Astrocyte of the cerebellum (primary cell): ENCODE results near the gene RBM39.

Experiments
- DNase-seq: peaks from one replicate; pipeline ENCODE4 v3.0.0-alpha.2; 2011; ENCODE audit warnings: low read depth
- H3K4me3 ChIP-seq: 2 replicates; pipeline ENCODE4 v1.5.1; 2011; ENCODE audit warnings: mild to moderate bottlenecking, low read depth, low read length, moderate library complexity
- in situ Hi-C: cut with HindIII; loops from 2 replicates; pipeline ENCODE4 v1.10.0; 2017; ENCODE audit warnings: low sequenced_read_pairs
- TF ChIP-seq, protein P1 (sequence below): IDR thresholded peaks from 2 replicates; pipeline ENCODE4 v1.5.1; 2012; ENCODE audit warnings: low read length, low read depth, moderate library complexity, mild to moderate bottlenecking; ENCODE audit errors: missing control alignments

The RBM39 gene

DNA sequence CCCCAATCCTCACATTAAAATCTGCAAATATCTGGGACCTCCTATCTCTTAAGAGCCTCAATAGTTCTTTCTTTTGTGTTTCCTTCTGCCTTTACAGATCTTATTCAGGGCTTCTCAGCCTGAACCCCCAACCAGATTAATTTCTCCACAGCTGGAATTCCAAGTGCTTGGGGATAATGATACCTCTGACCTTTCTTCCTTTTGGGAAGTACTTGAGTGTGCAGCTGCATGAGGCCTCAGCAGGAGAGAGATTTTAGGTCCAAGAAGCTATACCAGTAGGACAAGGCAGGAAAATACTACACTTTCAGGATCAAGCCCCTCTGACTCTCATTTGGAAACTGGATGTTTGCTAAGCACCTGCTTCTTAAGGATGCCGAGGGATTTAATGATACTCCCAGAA, 32.3 kb upstream of the RBM39 start:
- TF ChIP-seq, protein P1, sequence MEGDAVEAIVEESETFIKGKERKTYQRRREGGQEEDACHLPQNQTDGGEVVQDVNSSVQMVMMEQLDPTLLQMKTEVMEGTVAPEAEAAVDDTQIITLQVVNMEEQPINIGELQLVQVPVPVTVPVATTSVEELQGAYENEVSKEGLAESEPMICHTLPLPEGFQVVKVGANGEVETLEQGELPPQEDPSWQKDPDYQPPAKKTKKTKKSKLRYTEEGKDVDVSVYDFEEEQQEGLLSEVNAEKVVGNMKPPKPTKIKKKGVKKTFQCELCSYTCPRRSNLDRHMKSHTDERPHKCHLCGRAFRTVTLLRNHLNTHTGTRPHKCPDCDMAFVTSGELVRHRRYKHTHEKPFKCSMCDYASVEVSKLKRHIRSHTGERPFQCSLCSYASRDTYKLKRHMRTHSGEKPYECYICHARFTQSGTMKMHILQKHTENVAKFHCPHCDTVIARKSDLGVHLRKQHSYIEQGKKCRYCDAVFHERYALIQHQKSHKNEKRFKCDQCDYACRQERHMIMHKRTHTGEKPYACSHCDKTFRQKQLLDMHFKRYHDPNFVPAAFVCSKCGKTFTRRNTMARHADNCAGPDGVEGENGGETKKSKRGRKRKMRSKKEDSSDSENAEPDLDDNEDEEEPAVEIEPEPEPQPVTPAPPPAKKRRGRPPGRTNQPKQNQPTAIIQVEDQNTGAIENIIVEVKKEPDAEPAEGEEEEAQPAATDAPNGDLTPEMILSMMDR: no peak
- in situ Hi-C loops: loop anchor here (10.0 kb wide), 2 partner anchors 60 to 90 kb away; no protein-coding TSS in a partner anchor
- DNase-seq: no peak
- H3K4me3 ChIP-seq: no peak overlapping the region

- peak overlapping the region; percentile 90 for H3K4me3 ChIP-seq
- DNase-seq: no peak
- in situ Hi-C loops: loop anchor here (10.0 kb wide), 2 partner anchors 62 to 92 kb away; no protein-coding TSS in a partner anchor
Measured at GRCh38 chr20:35773154-35773751, 31.2 kb upstream of the RBM39 start.

DNA sequence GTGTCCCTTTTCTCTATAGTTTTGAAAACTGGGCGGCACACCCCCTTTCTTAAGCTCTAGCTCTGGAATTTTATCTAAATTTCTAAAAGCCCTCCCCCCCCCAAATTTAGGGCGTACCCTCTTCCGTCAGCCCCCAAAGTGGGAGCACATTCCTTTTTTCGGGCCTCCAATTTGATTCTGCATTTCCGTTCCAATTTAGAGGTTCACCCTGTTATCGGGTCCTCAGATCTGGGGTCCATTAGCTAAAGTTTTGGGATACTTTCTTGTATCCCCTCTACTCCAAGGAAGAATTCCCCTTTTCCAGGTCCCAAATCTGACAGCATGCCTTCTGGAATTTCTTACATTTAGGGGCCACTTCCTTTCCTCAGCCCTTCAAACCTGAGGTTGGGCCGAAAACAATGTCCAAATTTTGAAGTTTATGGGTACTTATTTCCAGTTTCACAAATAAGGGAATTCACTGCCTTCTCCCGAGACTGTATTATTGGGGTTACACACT, 30.6 kb upstream of the RBM39 start:
- TF ChIP-seq, protein P1: no peak
- no peak for DNase-seq
- in situ Hi-C loops: loop anchor here (10.0 kb wide), 2 partner anchors 62 to 92 kb away; no protein-coding TSS in a partner anchor
- H3K4me3 ChIP-seq: peak overlapping the region; percentile 90

More at GRCh38 chr20:35773154-35773751, 31.2 kb upstream of the RBM39 start:
- TF ChIP-seq, protein P1: no peak

DNA sequence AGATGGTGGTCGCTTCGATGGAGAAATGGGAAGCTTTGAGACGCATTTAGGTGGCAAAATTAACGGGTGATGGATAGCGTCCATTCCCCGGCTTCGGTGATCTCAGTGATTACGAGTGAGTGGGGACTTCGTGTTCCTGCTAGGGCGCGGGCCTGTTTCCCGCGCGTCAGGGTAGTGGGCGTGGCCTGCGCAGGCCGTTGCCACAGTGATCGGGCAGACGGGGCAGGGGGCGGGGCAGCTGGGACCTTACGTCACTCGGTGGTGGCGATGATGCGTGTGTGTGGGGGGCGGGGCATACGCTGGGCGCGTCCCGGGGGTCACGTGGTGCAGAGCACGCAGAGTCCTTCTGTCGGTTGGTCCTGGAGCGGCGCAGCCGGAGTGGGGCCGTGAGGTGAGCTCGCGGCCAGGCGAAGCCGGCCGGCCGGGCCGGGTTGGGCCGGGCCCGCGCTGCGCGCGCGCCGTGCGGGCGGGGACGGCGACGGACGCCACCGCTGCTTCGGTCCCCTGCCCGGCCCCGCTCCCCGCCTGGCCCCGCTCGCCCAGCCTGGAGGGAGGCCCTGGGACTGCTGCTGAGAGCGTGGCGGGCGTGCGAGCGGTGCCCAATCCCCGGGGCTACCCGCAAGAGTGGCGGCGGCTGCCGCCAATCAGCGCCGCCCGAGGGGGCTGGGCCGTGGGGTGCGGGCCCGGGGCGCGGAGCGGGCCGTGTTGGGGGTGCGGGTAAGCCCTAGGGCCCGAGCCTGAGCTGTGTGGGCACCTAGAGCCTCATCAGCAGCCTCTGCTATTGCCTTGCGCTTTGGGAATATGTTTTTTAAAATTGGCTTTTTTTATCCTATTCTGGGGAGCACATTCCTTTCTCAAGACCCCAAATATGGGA, 29.9 kb upstream of the RBM39 start, which contains the start of gene PHF20:
TSS of gene PHF20 (plus strand) at position 327 of the 874 bp plus-strand sequence. CDS start 29,508 bp downstream, outside the sequence.
- peak within 1 kb of the TSS; percentile 90 for H3K4me3 ChIP-seq
- TF ChIP-seq, protein P1: no peak
- peak; percentile 88 for DNase-seq
- in situ Hi-C loops: loop anchor here (10.0 kb wide), 2 partner anchors 63 to 93 kb away; no protein-coding TSS in a partner anchor

DNA sequence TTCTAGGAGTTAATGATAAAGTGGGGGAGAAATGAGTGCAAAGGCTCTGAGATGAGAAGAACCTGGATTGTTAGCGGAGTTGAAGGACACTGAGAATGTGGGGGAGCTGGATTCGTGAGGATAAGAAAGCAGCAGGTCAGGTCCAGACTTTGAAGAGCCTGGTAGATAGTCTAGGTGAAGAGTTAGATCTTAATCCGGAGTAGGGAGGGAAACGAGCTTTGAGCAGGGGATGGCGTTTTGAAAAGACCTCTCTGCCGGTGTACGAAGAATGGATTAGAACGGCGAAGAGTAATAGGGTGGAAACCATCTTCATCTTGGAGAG, 29.3 kb upstream of the RBM39 start:
- peak overlapping the region; percentile 90 for H3K4me3 ChIP-seq
- no peak for DNase-seq
- TF ChIP-seq, protein P1: no peak
- in situ Hi-C loops: loop anchor here (10.0 kb wide), 2 partner anchors 63 to 93 kb away; no protein-coding TSS in a partner anchor
